Retinal pigment epithelial cell (primary cell): ENCODE results near the gene BOLL.
A peak's percentile ranks its signal among the peaks of the same experiment; 100 is the strongest.
"Not testable (repeated sequence)": the region's sequence is repeated elsewhere in the genome, so short reads cannot be mapped to it uniquely, and the experiment has no call there.

Experiments used
- DNase-seq: peaks from one replicate; pipeline ENCODE4 v3.0.0-alpha.2; 2010; ENCODE audit warnings: low read depth
- H3K4me3 ChIP-seq: 2 replicates; pipeline ENCODE4 v1.5.1; 2011; ENCODE audit warnings: mild to moderate bottlenecking, low read length, control low read depth, moderate library complexity
- CTCF ChIP-seq: conservative IDR thresholded peaks from 2 replicates; pipeline ENCODE4 v1.5.1; 2011; ENCODE audit warnings: low read depth, low read length, control low read depth, inconsistent platforms

The BOLL gene

GRCh38 chr2:197710424-197711042 is 74.6 kb downstream of the BOLL start:
- no peak for DNase-seq
- TF ChIP-seq CTCF: no peak
- H3K4me3 ChIP-seq: no peak overlapping the region

GRCh38 chr2:197709140-197709539 is 76.0 kb downstream of the BOLL start:
- H3K4me3 ChIP-seq, DNase-seq: not testable (repeated sequence)

- DNase-seq: no peak
- TF ChIP-seq CTCF: no peak
- no peak overlapping the region for H3K4me3 ChIP-seq
These were observed 76.8 kb downstream of the BOLL start for GRCh38 chr2:197708331-197708730.

GRCh38 chr2:197707316-197708213 is 77.6 kb downstream of the BOLL start:
- TF ChIP-seq CTCF: peak; percentile 67
- no peak for DNase-seq
- peak overlapping the region; percentile 88 for H3K4me3 ChIP-seq

- peak overlapping the region; percentile 88 for H3K4me3 ChIP-seq
- TF ChIP-seq CTCF: no peak
- no peak for DNase-seq
These were observed 78.3 kb downstream of the BOLL start for GRCh38 chr2:197706839-197707207.

GRCh38 chr2:197705912-197706838 is 78.9 kb downstream of the BOLL start:
- DNase-seq: no peak
- H3K4me3 ChIP-seq: peak overlapping the region; percentile 88
- TF ChIP-seq CTCF: no peak
